Measurements from ENCODE around the gene DMTF1. TPM values are rescaled to one million over a fixed set of nuclear protein-coding genes. Genes with fewer than 3 reads are reported as not detected.

DMTF1 gene
- total and polyA plus RNA-seq, 7 donors: 8.3 to 25.3 (median 16.8) TPM

GRCh38 chr7:87148332-87148955 is 3.8 kb upstream of the DMTF1 start:
- peak overlapping the region; percentile 59 for H3K27ac ChIP-seq
- H3K4me3 ChIP-seq: no peak overlapping the region
- TF ChIP-seq CTCF (IDR thresholded peaks at IDR 0.05): peak; percentile 67
- WGBS, 3 donors: 43 to 71% (median 44%) methylated on average over 1 of the region's 1 CpG
- H3K27me3 ChIP-seq (ENCODE audit: insufficient read depth in 3 of 3, low read length in 2 of 3): no peaks in the 10 kb centered on the region
- peaks cover 19% of the 10 kb centered on the region for H3K4me1 ChIP-seq
- no peak for ATAC-seq
- no peak for DNase-seq
- H3K36me3 ChIP-seq (ENCODE audit: insufficient read depth in 1 of 2, low read depth in 1 of 2): no peaks in the 10 kb centered on the region
- H3K9me3 ChIP-seq: no peaks in the 10 kb centered on the region
- intact Hi-C loops (cut with DNase I): loop anchor here (1.0 to 5.0 kb wide), 2 partner anchors 209 to 211 kb away; no protein-coding TSS in a partner anchor

- ATAC-seq (no peak), DNase-seq (no peak)
- H3K36me3 ChIP-seq (ENCODE audit: insufficient read depth in 1 of 2, low read depth in 1 of 2): no peaks in the 10 kb centered on the region
- H3K4me1 ChIP-seq: peaks cover 45% of the 10 kb centered on the region
- intact Hi-C loops (cut with DNase I): loop anchor here in 1 of 2 donors (5.0 kb wide), 1 partner anchor 94 kb away; the partner anchor contains the start of gene ELAPOR2
- WGBS, 3 donors: 41 to 51% (median 45%) methylated on average over 9 of the region's 9 CpGs
- no peaks in the 10 kb centered on the region for H3K27me3 ChIP-seq (ENCODE audit: insufficient read depth in 3 of 3, low read length in 2 of 3)
- H3K9me3 ChIP-seq: no peaks in the 10 kb centered on the region
- peak overlapping the region; percentile 78 for H3K4me3 ChIP-seq
- TF ChIP-seq CTCF (IDR thresholded peaks at IDR 0.05): no peak
- H3K27ac ChIP-seq: peak overlapping the region; percentile 96
Observed at GRCh38 chr7:87151002-87151728, 1.1 kb upstream of the DMTF1 start.

GRCh38 chr7:87151729-87152111 is 533 bp upstream of the DMTF1 start:
- Histone ChIP-seq H3K4me1 (peaks cover 51% of the 10 kb centered on the region), H3K4me3 (peak overlapping the region; percentile 78), H3K27me3 (ENCODE audit: insufficient read depth in 3 of 3, low read length in 2 of 3) (no peaks in the 10 kb centered on the region), H3K27ac (peak overlapping the region; percentile 96), H3K9me3 (no peaks in the 10 kb centered on the region), H3K36me3 (ENCODE audit: insufficient read depth in 1 of 2, low read depth in 1 of 2) (no peaks in the 10 kb centered on the region)
- DNase-seq (no peak), ATAC-seq (peak in 1 of 4 donors; percentile 60)
- TF ChIP-seq CTCF (IDR thresholded peaks at IDR 0.05): no peak
- WGBS, 3 donors: 5 to 6% (median 6%) methylated on average over 13 of the region's 13 CpGs
- intact Hi-C loops (cut with DNase I): loop anchor here in 1 of 2 donors (5.0 kb wide), 1 partner anchor 94 kb away; the partner anchor contains the start of gene ELAPOR2

- 1% methylated on average over 25 of the region's 25 CpGs for WGBS, 3 donors
- Histone ChIP-seq H3K36me3 (ENCODE audit: insufficient read depth in 1 of 2, low read depth in 1 of 2) (no peaks in the 10 kb centered on the region), H3K27ac (peak overlapping the region; percentile 96), H3K4me1 (peaks cover 53% of the 10 kb centered on the region), H3K9me3 (no peaks in the 10 kb centered on the region), H3K27me3 (ENCODE audit: insufficient read depth in 3 of 3, low read length in 2 of 3) (no peaks in the 10 kb centered on the region), H3K4me3 (peak overlapping the region; percentile 78)
- intact Hi-C loops (cut with DNase I): loop anchor here in 1 of 2 donors (5.0 kb wide), 1 partner anchor 96 kb away; the partner anchor contains the start of gene ELAPOR2
- no peak for TF ChIP-seq CTCF (IDR thresholded peaks at IDR 0.05)
- DNase-seq: peak; percentile 22 to 53
- peak in 3 of 4 donors; percentile 4 to 31 (median 15) for ATAC-seq
Observed at GRCh38 chr7:87152897-87153641, 816 bp downstream of the DMTF1 start.

Measured in psoas muscle (tissue), 8 donors.